Stimulated activated naive CD4-positive, alpha-beta T cell (primary cell): ENCODE results near the gene PDCL2.
"Not testable (repeated sequence)": the region's sequence is repeated elsewhere in the genome, so short reads cannot be mapped to it uniquely, and the experiment has no call there.

Experiments
- DNase-seq, 6 experiments: peaks; one replicate each; lab custom pipeline; 2025; lab: John Stamatoyannopoulos, UW

The PDCL2 gene

GRCh38 chr4:55588160-55588559 is 3.9 kb downstream of the PDCL2 start:
- no peak for DNase-seq

GRCh38 chr4:55582773-55583172 is 9.3 kb downstream of the PDCL2 start:
- DNase-seq = not testable (repeated sequence)

GRCh38 chr4:55578341-55579010 is 13.6 kb downstream of the PDCL2 start:
- DNase-seq = no peak

GRCh38 chr4:55575513-55575912 is 16.5 kb downstream of the PDCL2 start:
- DNase-seq = no peak

- DNase-seq = no peak
Measured at GRCh38 chr4:55574252-55574651, 17.8 kb downstream of the PDCL2 start.

- no peak for DNase-seq
Measured at GRCh38 chr4:55571806-55572205, 20.2 kb downstream of the PDCL2 start.

- no peak for DNase-seq
Measured at GRCh38 chr4:55568905-55569504, 23.0 kb downstream of the PDCL2 start.

GRCh38 chr4:55561889-55562288 is 30.2 kb downstream of the PDCL2 start:
- DNase-seq = no peak

- DNase-seq = no peak
Measured at GRCh38 chr4:55560096-55560495, 31.9 kb downstream of the PDCL2 start.

GRCh38 chr4:55554453-55555030 is 37.5 kb downstream of the PDCL2 start:
- peak in 2 of 6 experiments; percentile 32 to 39 for DNase-seq

GRCh38 chr4:55553441-55554201 is 38.4 kb downstream of the PDCL2 start:
- DNase-seq = no peak

GRCh38 chr4:55551964-55552363 is 40.1 kb downstream of the PDCL2 start:
- DNase-seq = not testable (repeated sequence)

- no peak for DNase-seq
Measured at GRCh38 chr4:55549888-55550287, 42.2 kb downstream of the PDCL2 start.

GRCh38 chr4:55547918-55548317 is 44.1 kb downstream of the PDCL2 start:
- DNase-seq = no peak

GRCh38 chr4:55547466-55547770 is 44.6 kb downstream of the PDCL2 start:
- no peak for DNase-seq

GRCh38 chr4:55546756-55547465 is 45.1 kb downstream of the PDCL2 start, which contains the start of gene CLOCK:
TSS of gene CLOCK (minus strand) at chr4:55546909. CDS start at chr4:55482785, 64,124 bp downstream.
- DNase-seq = peak in 5 of 6 experiments; percentile 75 to 91 (median 81)

GRCh38 chr4:55546506-55546755 is 45.6 kb downstream of the PDCL2 start:
- peak in 2 of 6 experiments; percentile 80 to 85 for DNase-seq

GRCh38 chr4:55545641-55546505 is 46.2 kb downstream of the PDCL2 start:
- peak; percentile 37 to 75 (median 64) for DNase-seq

GRCh38 chr4:55545151-55545550 is 46.9 kb downstream of the PDCL2 start:
- DNase-seq = peak in 1 of 6 experiments; percentile 27

- no peak for DNase-seq
Measured at GRCh38 chr4:55543858-55544257, 48.2 kb downstream of the PDCL2 start.

GRCh38 chr4:55540271-55540670 is 51.8 kb downstream of the PDCL2 start:
- no peak for DNase-seq
